IPS-NIHi7 (cell line): ENCODE results near the gene MEGF11.

ENCODE experiments used
- DNase-seq: peaks from one replicate; pipeline ENCODE4 v3.0.0; 2012; ENCODE audit warnings: mixed read lengths; ENCODE audit errors: extremely low spot score

The MEGF11 gene

GRCh38 chr15:66171841-66172240 is 81.7 kb downstream of the MEGF11 start:
- DNase-seq: no peak

DNA sequence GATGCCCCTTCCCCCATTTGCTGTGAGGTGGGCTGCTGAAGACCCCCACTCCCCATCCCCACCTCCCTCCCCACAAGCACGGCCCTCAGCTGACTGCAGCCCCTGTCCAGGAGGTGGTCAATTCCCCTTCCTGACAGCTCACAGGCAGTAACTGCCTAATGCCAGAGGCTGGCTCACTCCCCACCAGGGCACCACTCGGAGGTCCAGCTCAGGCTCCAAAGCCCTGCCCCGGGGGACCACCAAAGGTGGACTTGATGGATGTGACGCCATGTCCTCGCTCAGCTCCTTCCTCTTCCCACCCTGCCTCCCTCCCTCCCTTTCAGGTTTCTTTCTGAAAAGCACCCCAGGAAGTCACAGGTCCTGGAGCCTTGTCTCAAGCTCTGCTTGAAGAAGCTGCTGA is 82.8 kb downstream of the MEGF11 start:
- DNase-seq: no peak

GRCh38 chr15:66170042-66170441 is 83.5 kb downstream of the MEGF11 start:
- DNase-seq: no peak

GRCh38 chr15:66169625-66170024 is 83.9 kb downstream of the MEGF11 start:
- DNase-seq: no peak

- DNase-seq: no peak
Measured at GRCh38 chr15:66169023-66169422, 84.5 kb downstream of the MEGF11 start.

DNA sequence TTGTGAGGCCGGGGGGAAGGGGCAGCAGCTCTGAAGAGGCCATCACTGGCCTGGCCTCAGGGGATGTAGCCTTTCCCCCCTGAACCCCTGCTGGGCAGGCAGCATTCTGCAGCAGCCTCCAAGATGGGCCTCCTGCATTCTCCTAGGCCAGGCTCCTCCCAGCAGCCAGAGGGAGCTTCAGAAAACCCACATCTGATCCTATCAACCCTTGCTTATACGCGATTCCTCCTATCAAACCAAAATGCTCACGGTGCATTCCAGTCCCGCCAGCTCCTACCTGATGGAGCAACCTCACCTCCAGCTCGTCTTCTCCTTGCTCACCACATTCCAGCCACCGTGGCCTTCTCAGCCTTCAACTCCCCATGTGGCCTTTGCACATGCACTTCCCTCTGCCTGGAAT is 85.7 kb downstream of the MEGF11 start:
- DNase-seq: no peak

- DNase-seq: no peak
Measured at GRCh38 chr15:66165856-66166255, 87.7 kb downstream of the MEGF11 start.

GRCh38 chr15:66164788-66165187 is 88.8 kb downstream of the MEGF11 start:
- no peak for DNase-seq

GRCh38 chr15:66163553-66163952 is 90.0 kb downstream of the MEGF11 start:
- DNase-seq: no peak

DNA sequence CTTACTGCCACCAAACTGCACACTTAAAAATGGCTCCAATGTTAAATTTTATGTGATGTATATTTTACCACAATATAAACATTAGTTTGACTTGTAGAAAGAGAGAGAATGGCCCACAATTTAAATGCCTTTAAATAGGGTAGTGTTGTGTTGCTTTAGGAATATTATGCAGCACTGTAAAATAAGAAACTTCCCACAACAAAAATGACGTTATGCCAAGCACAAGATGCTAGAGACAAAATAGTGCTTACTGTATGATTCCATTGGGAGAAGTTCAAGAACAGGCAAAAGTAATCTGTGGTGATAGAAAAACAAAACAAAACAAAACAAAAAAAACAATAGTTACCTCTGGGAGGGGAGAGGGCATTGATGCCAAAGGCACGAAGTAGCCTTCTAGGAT is 91.3 kb downstream of the MEGF11 start:
- no peak for DNase-seq

DNA sequence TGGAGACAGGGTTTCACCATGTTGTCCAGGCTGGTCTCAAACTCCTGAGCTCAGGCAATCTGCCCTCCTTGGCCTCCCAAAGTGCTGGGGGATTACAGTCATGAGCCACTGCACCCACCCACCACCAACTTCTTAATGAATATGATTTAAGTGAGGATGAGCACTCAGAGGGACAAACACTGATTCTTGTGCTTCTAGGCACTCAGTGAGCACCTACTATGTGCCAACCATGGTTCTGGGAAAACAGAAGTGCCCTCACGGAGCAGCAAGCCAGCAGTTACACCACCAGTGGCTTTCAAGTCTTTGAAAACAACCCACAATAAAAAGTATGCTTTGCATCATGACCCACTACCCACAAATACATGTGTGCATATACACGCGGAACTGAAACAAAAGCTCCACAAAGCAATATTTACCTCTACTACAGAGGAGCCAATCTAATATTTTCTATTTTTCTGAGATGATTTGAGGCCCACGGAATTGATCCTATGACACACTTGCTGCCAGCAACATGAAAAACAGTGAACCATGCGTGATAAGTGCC is 91.9 kb downstream of the MEGF11 start:
- DNase-seq: no peak

- DNase-seq: no peak
Measured at GRCh38 chr15:66161108-66161507, 92.4 kb downstream of the MEGF11 start.

DNA sequence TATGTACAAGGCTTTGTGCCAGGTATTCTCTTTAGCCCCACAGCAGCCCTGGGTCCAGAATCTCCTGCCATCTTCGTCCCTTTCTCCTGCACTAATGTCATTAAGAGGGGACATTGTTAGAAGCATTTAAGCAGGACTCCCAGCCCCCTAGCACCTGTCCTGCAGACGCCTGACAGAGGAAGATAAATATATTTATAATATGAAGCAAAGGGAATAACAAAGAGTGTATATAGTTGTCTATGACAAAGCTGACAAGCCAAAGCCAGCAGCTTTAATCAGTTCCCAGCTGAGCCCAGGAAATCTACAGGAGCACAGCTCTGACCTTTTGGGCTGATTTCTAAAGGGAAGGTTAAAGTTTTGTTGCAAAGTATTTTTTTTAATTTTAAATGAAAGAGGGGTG is 96.0 kb downstream of the MEGF11 start:
- no peak for DNase-seq

DNA sequence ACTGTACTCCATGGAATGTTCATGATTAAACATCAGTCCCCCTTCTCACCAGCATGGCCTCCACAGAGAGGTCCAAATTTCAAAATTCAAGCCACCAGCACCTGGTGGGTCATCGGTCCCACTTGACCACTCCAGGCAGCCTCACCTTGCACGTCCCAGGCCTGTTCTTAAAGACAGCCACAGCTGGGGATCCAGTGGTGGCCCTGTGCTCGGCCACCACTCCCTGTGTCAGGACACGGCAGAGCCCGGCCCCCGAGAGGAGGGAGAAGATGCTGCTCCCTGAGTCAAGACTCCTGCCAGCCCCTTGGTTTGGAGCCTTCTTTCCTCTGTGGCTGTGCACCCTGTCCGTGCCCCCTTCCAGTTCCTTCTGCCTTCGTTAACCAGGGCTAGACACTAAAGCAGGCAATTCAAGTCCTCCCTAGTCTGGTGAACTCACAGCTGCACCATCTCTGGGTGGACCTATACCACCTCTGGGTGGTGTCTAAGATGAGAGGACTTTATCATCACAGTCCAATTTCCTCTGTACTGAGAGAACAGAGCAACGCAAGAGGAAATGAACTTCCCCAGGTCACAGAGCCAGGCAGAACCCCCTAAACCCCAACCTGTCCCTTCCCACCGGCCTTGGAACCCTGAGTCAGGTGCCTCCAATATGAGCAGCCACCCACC is 97.1 kb downstream of the MEGF11 start:
- no peak for DNase-seq

GRCh38 chr15:66155065-66155464 is 98.5 kb downstream of the MEGF11 start:
- no peak for DNase-seq

DNA sequence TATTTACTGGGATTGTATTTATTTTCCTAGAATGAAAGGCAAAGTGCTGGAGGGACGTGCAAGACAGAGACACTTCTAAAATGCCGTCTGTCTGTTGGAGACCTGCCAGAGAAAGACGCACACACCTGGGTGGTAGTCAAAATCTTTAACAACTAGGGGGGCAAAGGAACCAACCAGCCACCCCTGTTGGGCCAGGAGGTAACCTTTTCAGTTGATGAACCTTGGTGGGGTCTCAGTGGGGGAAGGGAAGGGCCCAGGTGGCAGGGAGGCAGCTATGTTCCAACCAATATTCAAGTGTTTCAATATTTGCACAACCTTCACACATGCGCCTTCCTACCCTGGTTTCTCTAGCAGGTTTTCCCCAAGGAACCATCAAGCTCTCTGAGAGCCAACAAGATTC is 99.0 kb downstream of the MEGF11 start:
- DNase-seq: no peak

- DNase-seq: no peak
Measured at GRCh38 chr15:66153549-66154415, 99.8 kb downstream of the MEGF11 start.

DNA sequence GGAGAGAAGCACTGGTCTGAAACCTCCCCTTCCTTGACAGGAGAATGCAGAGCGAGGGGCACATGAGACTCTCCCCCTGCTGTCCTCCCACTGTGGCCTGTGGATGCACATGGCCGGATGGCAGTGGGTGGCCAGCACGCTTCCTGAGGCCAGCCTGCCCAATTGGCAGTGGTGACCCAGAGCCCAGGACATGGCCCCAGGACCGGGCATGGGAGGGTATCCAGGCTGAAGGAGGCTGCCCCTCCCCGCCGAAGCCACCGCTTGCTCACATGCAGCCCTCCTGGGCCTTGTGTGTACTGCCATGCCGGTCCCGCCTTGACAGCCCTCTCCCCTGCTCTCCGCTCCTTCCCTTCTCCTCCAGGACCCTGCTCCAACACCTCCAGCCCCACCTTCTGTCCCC is 100.9 kb downstream of the MEGF11 start:
- DNase-seq: no peak

- DNase-seq: peak; percentile 82
Measured at GRCh38 chr15:66151809-66152208, 101.7 kb downstream of the MEGF11 start.

DNA sequence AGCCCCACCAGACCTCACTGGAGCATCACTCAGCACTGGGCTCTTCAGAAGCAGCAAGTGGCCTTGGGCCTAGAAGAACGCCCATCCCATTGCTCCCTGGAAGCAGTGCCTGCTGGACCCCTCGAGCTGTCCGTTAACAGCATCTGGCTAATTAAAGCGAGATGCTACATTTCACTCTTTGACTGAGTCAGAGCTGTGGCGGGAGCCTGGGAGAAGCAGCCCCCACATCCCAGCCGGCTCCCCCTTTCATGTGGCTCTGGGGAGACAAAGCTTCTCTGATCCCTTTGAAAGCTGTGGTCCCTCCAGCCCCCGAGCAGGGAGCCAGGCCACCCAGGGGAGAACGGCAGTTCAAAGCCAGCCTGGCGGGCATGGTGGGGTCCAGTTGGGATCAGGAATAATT is 103.7 kb downstream of the MEGF11 start:
- DNase-seq: no peak

DNA sequence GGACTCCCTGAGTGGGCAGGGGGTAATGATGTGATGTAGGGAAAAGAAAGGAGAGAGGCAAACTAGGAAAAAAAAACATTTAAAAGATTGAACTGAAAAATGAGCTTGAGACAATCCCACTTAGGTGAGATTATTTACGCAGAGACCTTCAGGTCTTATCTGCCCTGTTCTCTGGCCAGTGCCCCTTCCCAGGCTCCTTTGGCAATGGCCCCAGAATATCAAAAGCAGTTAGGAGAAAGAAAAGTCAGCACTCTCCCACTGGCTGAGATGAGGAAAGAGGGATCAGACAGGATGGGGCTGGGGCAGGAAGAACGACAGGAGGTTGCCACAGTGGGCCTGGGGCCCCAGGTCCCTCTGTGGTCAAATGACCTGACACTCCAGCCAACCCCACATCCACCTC is 105.4 kb downstream of the MEGF11 start:
- no peak for DNase-seq

GRCh38 chr15:66147440-66147839 is 106.1 kb downstream of the MEGF11 start:
- no peak for DNase-seq

- DNase-seq: no peak
Measured at GRCh38 chr15:66145726-66146182, 107.8 kb downstream of the MEGF11 start.
